HCT116 (cell line): ENCODE data around the gene WRAP53.

Source experiments
- CEBPB ChIP-seq: IDR thresholded peaks from 2 replicates; pipeline ENCODE4 v1.6.1; 2012; ENCODE audit warnings: low read depth
- EGR1 ChIP-seq: IDR thresholded peaks from 2 replicates; pipeline ENCODE4 v1.6.1; 2012; ENCODE audit warnings: low read depth
- ELF1 ChIP-seq: IDR thresholded peaks from 2 replicates; pipeline ENCODE4 v1.6.1; 2012; ENCODE audit warnings: low read depth, borderline replicate concordance
- EZH2 ChIP-seq: fragments of 200-600 bp; sonication (generic); IDR thresholded peaks from 2 replicates; pipeline ENCODE4 v1.6.1; 2017; ENCODE audit warnings: antibody characterized with exemption, mixed run types
- EZH2phosphoT487 ChIP-seq: fragments of 200-600 bp; IDR thresholded peaks from 2 replicates; pipeline ENCODE4 v1.6.1; 2018; ENCODE audit warnings: antibody characterized with exemption, borderline replicate concordance
- POLR2A ChIP-seq: IDR thresholded peaks from 2 replicates; pipeline ENCODE4 v1.7.0; 2011; ENCODE audit warnings: borderline replicate concordance; ENCODE audit not compliant: insufficient read depth, insufficient read length; ENCODE audit errors: extremely low read depth
- POLR2AphosphoS5 ChIP-seq: IDR thresholded peaks from 2 replicates; pipeline ENCODE4 v1.6.1; 2011; ENCODE audit warnings: mild to moderate bottlenecking, low read depth, low read length, moderate library complexity
- REST ChIP-seq: IDR thresholded peaks from 2 replicates; pipeline ENCODE4 v1.6.1; 2012; ENCODE audit warnings: low read depth
- SP1 ChIP-seq: IDR thresholded peaks from 2 replicates; pipeline ENCODE4 v1.6.1; 2012; ENCODE audit warnings: low read depth
- SRF ChIP-seq: IDR thresholded peaks from 2 replicates; pipeline ENCODE4 v1.6.1; 2012; ENCODE audit warnings: low read depth
- ZNF274 ChIP-seq: fragments of 200-500 bp; sonication (Bioruptor generic); IDR thresholded peaks from 2 replicates; pipeline ENCODE4 v1.6.1; 2014; ENCODE audit warnings: mild to moderate bottlenecking, low read depth, low read length, inconsistent platforms
- TF ChIP-seq, protein P1 (sequence below), 3 experiments: fragments of 200-600 bp in 1 of 3; sonication (generic) in 1 of 3; IDR thresholded peaks in 2 of 3; conservative IDR thresholded peaks in 1 of 3; 2 replicates each; pipeline ENCODE4 v1.5.1; 2012 to 2017; ENCODE audit warnings: low read depth in 2 of 3, low read length in 2 of 3, antibody characterized with exemption in 1 of 3, borderline replicate concordance in 1 of 3, control low read depth in 1 of 3, mild to moderate bottlenecking in 1 of 3, mixed read lengths in 1 of 3, mixed run types in 1 of 3, moderate library complexity in 1 of 3; ENCODE audit not compliant: insufficient read depth in 1 of 3

DNA sequence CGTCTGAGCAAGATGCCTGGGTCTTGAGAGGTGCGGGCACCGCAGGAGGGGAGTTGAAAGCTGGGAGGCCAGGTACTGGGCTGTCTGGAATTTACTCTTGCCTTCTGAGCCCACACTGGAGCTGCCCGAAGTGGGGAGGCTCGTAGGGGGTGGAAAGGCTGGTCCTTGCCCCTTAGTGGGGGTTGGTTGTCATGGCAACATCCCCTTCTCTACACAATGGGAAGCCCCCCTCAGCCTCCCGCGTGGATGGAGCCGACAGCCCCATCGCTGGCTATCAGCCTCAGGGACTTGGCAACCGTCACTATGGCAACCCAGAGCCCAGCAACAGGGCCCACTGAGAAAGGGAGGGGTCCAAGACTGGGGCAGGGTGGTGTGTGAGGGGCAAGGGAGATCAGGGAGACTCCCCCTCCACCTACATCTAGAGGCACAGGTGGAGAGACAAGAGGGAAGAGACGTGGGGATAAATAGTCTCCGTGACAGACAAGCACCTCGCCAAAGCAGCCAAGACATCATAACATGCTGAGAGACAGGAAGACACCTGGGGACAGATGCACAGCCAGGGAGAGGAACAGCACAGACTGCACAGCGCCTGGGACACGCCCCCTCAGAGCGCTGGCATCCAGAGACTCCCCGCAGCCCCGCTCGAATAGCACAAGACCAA is 24.0 kb downstream of the WRAP53 start:
- TF ChIP-seq ELF1 (no peak), EZH2 (no peak), POLR2A (no peak), ZNF274 (no peak), SRF (no peak), EGR1 (no peak), EZH2phosphoT487 (no peak), CEBPB (no peak), POLR2AphosphoS5 (no peak), SP1 (no peak), REST (no peak)
- TF ChIP-seq, protein P1, sequence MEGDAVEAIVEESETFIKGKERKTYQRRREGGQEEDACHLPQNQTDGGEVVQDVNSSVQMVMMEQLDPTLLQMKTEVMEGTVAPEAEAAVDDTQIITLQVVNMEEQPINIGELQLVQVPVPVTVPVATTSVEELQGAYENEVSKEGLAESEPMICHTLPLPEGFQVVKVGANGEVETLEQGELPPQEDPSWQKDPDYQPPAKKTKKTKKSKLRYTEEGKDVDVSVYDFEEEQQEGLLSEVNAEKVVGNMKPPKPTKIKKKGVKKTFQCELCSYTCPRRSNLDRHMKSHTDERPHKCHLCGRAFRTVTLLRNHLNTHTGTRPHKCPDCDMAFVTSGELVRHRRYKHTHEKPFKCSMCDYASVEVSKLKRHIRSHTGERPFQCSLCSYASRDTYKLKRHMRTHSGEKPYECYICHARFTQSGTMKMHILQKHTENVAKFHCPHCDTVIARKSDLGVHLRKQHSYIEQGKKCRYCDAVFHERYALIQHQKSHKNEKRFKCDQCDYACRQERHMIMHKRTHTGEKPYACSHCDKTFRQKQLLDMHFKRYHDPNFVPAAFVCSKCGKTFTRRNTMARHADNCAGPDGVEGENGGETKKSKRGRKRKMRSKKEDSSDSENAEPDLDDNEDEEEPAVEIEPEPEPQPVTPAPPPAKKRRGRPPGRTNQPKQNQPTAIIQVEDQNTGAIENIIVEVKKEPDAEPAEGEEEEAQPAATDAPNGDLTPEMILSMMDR (IDR thresholded peaks at IDR 0.05 in 2 of 3, conservative IDR thresholded peaks at IDR 0.05 in 1 of 3; ENCODE audit: borderline replicate concordance in 1 of 3, insufficient read depth in 1 of 3, low read depth in 2 of 3, low read length in 2 of 3) = no peak
